HCT116 (cell line): ENCODE measurements around the gene NEB. TPM values are rescaled to one million over a fixed set of nuclear protein-coding genes. Genes with fewer than 3 reads are reported as not detected.

Experiments
- ATAC-seq: fragments of 200-7000 bp; cut with Tn5 transposase; 2 replicates; pipeline ENCODE4 v1.9.1; 2020; ENCODE audit warnings: mild to moderate bottlenecking, moderate library complexity
- BruUV-seq: library from RNA; stranded (reverse); fragments of 400-500 nt; replicated peaks from 2 replicates; lab custom pipeline; 2021; lab: Mats Ljungman, UMichigan
- CTCF ChIA-PET: fragments of 300-600 bp; sonication (Branson Sonifier 250); formaldehyde crosslinking; loops from one replicate; lab custom pipeline; 2021; ENCODE audit warnings: antibody characterized with exemption; lab: Charles Lee
- POLR2A ChIA-PET: fragments of 300-600, 350-600 bp; sonication (Branson Sonifier 250); formaldehyde crosslinking; loops from one replicate; lab custom pipeline; 2021; ENCODE audit warnings: antibody characterized with exemption; lab: Charles Lee
- RAD21 ChIA-PET, 2 experiments: fragments of 300-600 bp; sonication (Branson Sonifier 250); formaldehyde crosslinking; loops; one replicate each; lab custom pipeline; 2023; ENCODE audit warnings: low total read pairs in 2 of 2; ENCODE audit not compliant: uncharacterized antibody in 2 of 2, unreplicated experiment in 2 of 2, low non-redundant PET in 1 of 2; lab: Charles Lee
- DNase-seq: peaks from one replicate; pipeline ENCODE4 v3.0.0-alpha.2; 2010; ENCODE audit warnings: low read depth, low spot score
- H2AFZ ChIP-seq: fragments of 200-600 bp; shearing (Covaris generic), sonication (generic); 2 replicates; pipeline ENCODE4 v1.6.1; 2017; ENCODE audit warnings: low read depth, mixed run types, mixed read lengths, antibody characterized with exemption, low read length; ENCODE audit not compliant: poor library complexity, severe bottlenecking
- H3K27ac ChIP-seq: 2 replicates; pipeline ENCODE4 v1.5.1; 2012; ENCODE audit warnings: low read depth, low read length
- H3K27me3 ChIP-seq: fragments of 200-600 bp; sonication (generic); 2 replicates; pipeline ENCODE4 v1.6.1; 2016; ENCODE audit warnings: mixed run types, low read length, mixed read lengths; ENCODE audit not compliant: insufficient read depth
- H3K36me3 ChIP-seq, 2 experiments: fragments of 200-500 bp in 1 of 2; fragments of 200-600 bp in 1 of 2; sonication (Bioruptor generic) in 1 of 2; sonication (generic) in 1 of 2; 2 replicates each; pipeline versions ENCODE4 v1.5.1 to v1.6.1; 2014 to 2016; ENCODE audit warnings: low read length in 2 of 2, inconsistent platforms in 1 of 2, mixed read lengths in 1 of 2, mixed run types in 1 of 2; ENCODE audit not compliant: insufficient read depth in 2 of 2, control insufficient read depth in 1 of 2
- H3K4me1 ChIP-seq, 2 experiments: fragments of 200-600 bp in 1 of 2; sonication (generic) in 1 of 2; 2 replicates each; pipeline versions ENCODE4 v1.5.1 to v1.6.1; 2012 to 2017; ENCODE audit warnings: low read length in 2 of 2, inconsistent platforms in 1 of 2, mild to moderate bottlenecking in 1 of 2, mixed read lengths in 1 of 2, mixed run types in 1 of 2, moderate library complexity in 1 of 2; ENCODE audit not compliant: insufficient read depth in 2 of 2, control insufficient read depth in 1 of 2
- H3K4me2 ChIP-seq: fragments of 200-600 bp; sonication (generic); 2 replicates; pipeline ENCODE4 v1.6.1; 2017; ENCODE audit warnings: mixed run types, low read length, mixed read lengths
- H3K4me3 ChIP-seq, 2 experiments: fragments of 200-600 bp in 1 of 2; sonication (generic) in 1 of 2; replicated peaks in 1 of 2; 2 replicates each; pipeline ENCODE4 v1.5.1; 2011 to 2016; ENCODE audit warnings: low read length in 2 of 2, control low read depth in 1 of 2, low read depth in 1 of 2, mild to moderate bottlenecking in 1 of 2, mixed read lengths in 1 of 2, mixed run types in 1 of 2
- H3K79me2 ChIP-seq: fragments of 200-600 bp; sonication (generic); 2 replicates; pipeline ENCODE4 v1.6.1; 2017; ENCODE audit warnings: mild to moderate bottlenecking, mixed run types, low read length, moderate library complexity, mixed read lengths; ENCODE audit not compliant: insufficient read depth
- H3K9ac ChIP-seq: fragments of 200-600 bp; sonication (generic); 2 replicates; pipeline ENCODE4 v1.6.1; 2016; ENCODE audit warnings: low read length, mixed read lengths
- H3K9me2 ChIP-seq: fragments of 200-600 bp; sonication (generic), shearing (Covaris generic); 2 replicates; pipeline ENCODE4 v1.6.1; 2017; ENCODE audit warnings: mixed run types, mild to moderate bottlenecking, moderate library complexity; ENCODE audit not compliant: insufficient read depth
- H3K9me3 ChIP-seq, 2 experiments: fragments of 200-500 bp in 1 of 2; fragments of 200-600 bp in 1 of 2; sonication (Bioruptor generic) in 1 of 2; sonication (generic) in 1 of 2; 2 replicates each; pipeline ENCODE4 v1.6.1; 2014 to 2017; ENCODE audit warnings: low read length in 2 of 2, mixed read lengths in 2 of 2, inconsistent platforms in 1 of 2, low read depth in 1 of 2, mild to moderate bottlenecking in 1 of 2, mixed run types in 1 of 2, moderate library complexity in 1 of 2; ENCODE audit not compliant: control insufficient read depth in 1 of 2, insufficient read depth in 1 of 2
- H4K20me1 ChIP-seq: fragments of 200-600 bp; sonication (generic), shearing (Covaris generic); 2 replicates; pipeline ENCODE4 v1.6.1; 2017; ENCODE audit warnings: mixed run types, mild to moderate bottlenecking, moderate library complexity; ENCODE audit not compliant: insufficient read depth
- CBX3 ChIP-seq: IDR thresholded peaks from 2 replicates; pipeline ENCODE4 v1.6.1; 2012; ENCODE audit warnings: low read depth
- CTCF ChIP-seq, 3 experiments: fragments of 200-600 bp in 1 of 3; sonication (generic) in 1 of 3; IDR thresholded peaks in 2 of 3; conservative IDR thresholded peaks in 1 of 3; 2 replicates each; pipeline ENCODE4 v1.5.1; 2012 to 2017; ENCODE audit warnings: low read depth in 2 of 3, low read length in 2 of 3, antibody characterized with exemption in 1 of 3, borderline replicate concordance in 1 of 3, control low read depth in 1 of 3, mild to moderate bottlenecking in 1 of 3, mixed read lengths in 1 of 3, mixed run types in 1 of 3, moderate library complexity in 1 of 3; ENCODE audit not compliant: insufficient read depth in 1 of 3
- EGR1 ChIP-seq: IDR thresholded peaks from 2 replicates; pipeline ENCODE4 v1.6.1; 2012; ENCODE audit warnings: low read depth
- JUND ChIP-seq: IDR thresholded peaks from 2 replicates; pipeline ENCODE4 v1.6.1; 2012
- POLR2AphosphoS5 ChIP-seq: IDR thresholded peaks from 2 replicates; pipeline ENCODE4 v1.6.1; 2011; ENCODE audit warnings: mild to moderate bottlenecking, low read depth, low read length, moderate library complexity
- REST ChIP-seq: IDR thresholded peaks from 2 replicates; pipeline ENCODE4 v1.6.1; 2012; ENCODE audit warnings: low read depth
- SIN3A ChIP-seq: IDR thresholded peaks from 2 replicates; pipeline ENCODE4 v1.6.1; 2012; ENCODE audit warnings: low read depth
- SP1 ChIP-seq: IDR thresholded peaks from 2 replicates; pipeline ENCODE4 v1.6.1; 2012; ENCODE audit warnings: low read depth
- SRF ChIP-seq: IDR thresholded peaks from 2 replicates; pipeline ENCODE4 v1.6.1; 2012; ENCODE audit warnings: low read depth
- TCF7L2 ChIP-seq: IDR thresholded peaks from 2 replicates; pipeline ENCODE4 v1.7.0; 2011; ENCODE audit warnings: borderline replicate concordance, inconsistent platforms; ENCODE audit not compliant: insufficient read depth, insufficient read length; ENCODE audit errors: extremely low read depth
- YY1 ChIP-seq: IDR thresholded peaks from 2 replicates; pipeline ENCODE4 v1.6.1; 2011; ENCODE audit warnings: low read length, low read depth, moderate library complexity, mild to moderate bottlenecking; ENCODE audit not compliant: insufficient replicate concordance; ENCODE audit errors: extremely low read depth
- ZBTB33 ChIP-seq: IDR thresholded peaks from 2 replicates; pipeline ENCODE4 v1.6.1; 2011; ENCODE audit warnings: mild to moderate bottlenecking, low read length, moderate library complexity; ENCODE audit not compliant: insufficient replicate concordance; ENCODE audit errors: extremely low read depth
- ZNF274 ChIP-seq: fragments of 200-500 bp; sonication (Bioruptor generic); IDR thresholded peaks from 2 replicates; pipeline ENCODE4 v1.6.1; 2014; ENCODE audit warnings: mild to moderate bottlenecking, low read depth, low read length, inconsistent platforms
- intact Hi-C: fragments of 100-400 bp; cut with micrococcal nuclease; formaldehyde crosslinking; loops from 2 replicates; pipeline ENCODE4 v1.10.0; 2022
- total RNA-seq: library from RNA; stranded (reverse); gene quantifications from one replicate; pipeline ENCODE4 v1.2.1, GENCODE V29; 2021; ENCODE audit not compliant: unreplicated experiment

Gene NEB
- total RNA-seq, 1 experiment from 2014 or later = 0.34 TPM

GRCh38 chr2:151611351-151611750 is 122.9 kb downstream of the NEB start:
- BruUV-seq = no TSS peak
- RAD21 ChIA-PET = no interaction called here
- no peaks in the 10 kb centered on the region for H3K9me2 ChIP-seq
- TF ChIP-seq JUND = no peak
- no peak for TF ChIP-seq ZBTB33
- no peak for TF ChIP-seq ZNF274
- TF ChIP-seq SRF = no peak
- TF ChIP-seq POLR2AphosphoS5 = no peak
- TF ChIP-seq SP1 = no peak
- no peak for TF ChIP-seq TCF7L2
- TF ChIP-seq, all 23 proteins: peak for 0
- Histone ChIP-seq H3K4me3 (no peak overlapping the region), H3K4me1 (no peaks in the 10 kb centered on the region), H3K4me2 (no peak overlapping the region), H3K36me3 (no peaks in the 10 kb centered on the region), H3K79me2 (no peaks in the 10 kb centered on the region), H2AFZ (no peak overlapping the region), H3K27me3 (no peaks in the 10 kb centered on the region), H4K20me1 (no peaks in the 10 kb centered on the region), H3K9ac (no peak overlapping the region), H3K27ac (no peak overlapping the region), H3K9me3 (no peaks in the 10 kb centered on the region)
- DNase-seq (no peak), ATAC-seq (no peak)
- intact Hi-C loops = no loop called here
- CTCF ChIA-PET = no interaction called here
- POLR2A ChIA-PET = no interaction called here

- DNase-seq = no peak
- H3K9me2 ChIP-seq = no peaks in the 10 kb centered on the region
- RAD21 ChIA-PET = no interaction called here
- no peaks in the 10 kb centered on the region for H3K27me3 ChIP-seq
- no TSS peak for BruUV-seq
- H3K27ac ChIP-seq = no peak overlapping the region
- no peaks in the 10 kb centered on the region for H3K36me3 ChIP-seq
- H3K4me1 ChIP-seq = no peaks in the 10 kb centered on the region
- H3K4me2 ChIP-seq = no peak overlapping the region
- H4K20me1 ChIP-seq = no peaks in the 10 kb centered on the region
- no peak overlapping the region for H2AFZ ChIP-seq
- H3K9me3 ChIP-seq = no peaks in the 10 kb centered on the region
- CTCF ChIA-PET = no interaction called here
- H3K9ac ChIP-seq = no peak overlapping the region
- POLR2A ChIA-PET = no interaction called here
- no peak overlapping the region for H3K4me3 ChIP-seq
- H3K79me2 ChIP-seq = no peaks in the 10 kb centered on the region
- ATAC-seq = no peak
- intact Hi-C loops = no loop called here
- TF ChIP-seq SP1 (no peak), JUND (no peak), REST (no peak), SIN3A (no peak), CBX3 (no peak), TCF7L2 (no peak), YY1 (no peak), EGR1 (no peak), CTCF (IDR thresholded peaks at IDR 0.05 in 2 of 3, conservative IDR thresholded peaks at IDR 0.05 in 1 of 3; ENCODE audit: borderline replicate concordance in 1 of 3, insufficient read depth in 1 of 3, low read depth in 2 of 3, low read length in 2 of 3) (no peak)
Observed at GRCh38 chr2:151610310-151610709, 124.0 kb downstream of the NEB start.
